ENCODE results near the gene TMEM205.
"Not testable (repeated sequence)": the region's sequence is repeated elsewhere in the genome, so short reads cannot be mapped to it uniquely, and the experiment has no call there.

DNA sequence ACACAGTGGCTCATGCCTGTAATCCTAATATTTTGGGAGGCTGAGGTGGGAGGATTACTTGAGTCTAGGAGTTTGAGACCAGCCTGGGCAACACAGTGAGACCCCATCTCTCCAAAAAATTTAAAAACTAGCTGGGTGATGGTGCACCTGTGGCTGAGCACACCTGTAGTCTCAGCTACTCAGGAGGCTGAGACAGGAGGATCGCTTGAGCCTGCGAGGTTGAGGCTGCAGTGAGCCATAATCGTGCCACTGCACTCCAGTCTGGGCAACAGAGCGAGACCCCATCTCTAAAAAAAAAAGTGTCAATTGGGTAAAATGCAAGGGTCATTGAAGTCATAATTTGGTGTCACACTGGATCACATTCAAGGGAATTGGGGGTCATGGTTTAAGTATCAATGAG is 8.0 kb upstream of the TMEM205 start:
- not testable (repeated sequence) for TF ChIP-seq CTCF, POLR2A (IDR thresholded peaks at IDR 0.05)

Measured in adrenal gland (tissue), 5 donors.